A673 (cell line): Measurements from ENCODE around the gene RNFT2.

Source experiments
- EZH2 ChIP-seq: fragments of 200-600 bp; sonication (generic); IDR thresholded peaks from 2 replicates; pipeline ENCODE4 v1.6.1; 2017; ENCODE audit warnings: borderline replicate concordance, low read depth, mild to moderate bottlenecking, mixed read lengths, antibody characterized with exemption, low read length; ENCODE audit not compliant: poor library complexity, severe bottlenecking
- TF ChIP-seq, protein P1 (sequence below): fragments of 300-800, 200-600 bp; sonication (generic); conservative IDR thresholded peaks from 2 replicates; pipeline ENCODE4 v1.5.1; 2017; ENCODE audit warnings: low read depth, mild to moderate bottlenecking, antibody characterized with exemption, low read length, moderate library complexity, mixed read lengths

DNA sequence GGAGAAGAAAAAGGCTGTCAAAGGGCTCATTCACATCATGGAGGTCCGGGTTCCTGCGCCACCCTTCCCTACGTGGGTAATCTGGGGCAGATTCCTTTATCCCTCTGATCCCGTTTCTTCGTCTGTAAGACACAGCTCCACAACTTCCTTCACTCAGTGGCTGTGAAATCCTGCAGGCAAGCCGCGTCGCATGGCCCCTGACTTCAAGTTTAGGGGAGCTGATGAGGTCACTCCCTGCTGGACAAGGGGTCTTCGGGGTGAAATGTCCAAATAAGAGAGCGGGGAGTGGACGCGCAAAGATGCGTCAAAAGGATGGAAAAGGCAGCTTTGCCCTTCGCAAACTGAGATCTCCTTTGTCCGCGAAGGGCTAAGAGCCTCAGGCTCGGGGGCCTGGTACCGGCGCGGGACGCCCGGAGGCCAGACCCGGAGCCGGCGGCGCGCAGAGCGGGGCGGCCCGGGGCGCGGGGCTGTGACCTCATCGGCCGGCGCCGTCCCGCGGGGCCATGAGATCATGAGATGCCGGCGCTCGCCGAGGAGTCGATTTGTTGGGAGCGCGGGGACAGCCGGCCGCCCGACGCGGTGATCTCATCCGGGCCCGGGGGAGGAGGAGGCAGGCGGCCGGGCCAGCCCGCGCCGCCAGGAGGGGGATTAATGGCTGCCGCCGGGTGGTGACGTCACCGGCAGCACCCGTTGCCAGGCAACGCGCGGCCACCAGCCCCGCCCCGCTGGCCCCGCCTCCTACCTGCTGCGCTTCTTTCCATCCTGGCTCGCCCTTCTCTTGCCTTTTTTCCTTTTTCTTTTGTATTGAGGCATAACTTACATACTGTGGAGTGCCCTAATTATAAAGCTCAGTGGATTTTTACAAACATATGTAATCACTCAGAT is 81.1 kb downstream of the RNFT2 start:
- TF ChIP-seq, protein P1, sequence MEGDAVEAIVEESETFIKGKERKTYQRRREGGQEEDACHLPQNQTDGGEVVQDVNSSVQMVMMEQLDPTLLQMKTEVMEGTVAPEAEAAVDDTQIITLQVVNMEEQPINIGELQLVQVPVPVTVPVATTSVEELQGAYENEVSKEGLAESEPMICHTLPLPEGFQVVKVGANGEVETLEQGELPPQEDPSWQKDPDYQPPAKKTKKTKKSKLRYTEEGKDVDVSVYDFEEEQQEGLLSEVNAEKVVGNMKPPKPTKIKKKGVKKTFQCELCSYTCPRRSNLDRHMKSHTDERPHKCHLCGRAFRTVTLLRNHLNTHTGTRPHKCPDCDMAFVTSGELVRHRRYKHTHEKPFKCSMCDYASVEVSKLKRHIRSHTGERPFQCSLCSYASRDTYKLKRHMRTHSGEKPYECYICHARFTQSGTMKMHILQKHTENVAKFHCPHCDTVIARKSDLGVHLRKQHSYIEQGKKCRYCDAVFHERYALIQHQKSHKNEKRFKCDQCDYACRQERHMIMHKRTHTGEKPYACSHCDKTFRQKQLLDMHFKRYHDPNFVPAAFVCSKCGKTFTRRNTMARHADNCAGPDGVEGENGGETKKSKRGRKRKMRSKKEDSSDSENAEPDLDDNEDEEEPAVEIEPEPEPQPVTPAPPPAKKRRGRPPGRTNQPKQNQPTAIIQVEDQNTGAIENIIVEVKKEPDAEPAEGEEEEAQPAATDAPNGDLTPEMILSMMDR: no peak
- no peak for TF ChIP-seq EZH2
